Endodermal cell (in vitro differentiated cells): ENCODE data around the gene TOMM34. TPM values are rescaled to one million over a fixed set of nuclear protein-coding genes. Genes with fewer than 3 reads are reported as not detected.

Experiments
- DNase-seq: peaks from one replicate; pipeline ENCODE4 v3.0.0-alpha.2; 2017
- H3K27ac ChIP-seq: 2 replicates; pipeline ENCODE4 v1.5.1; 2013; ENCODE audit warnings: mild to moderate bottlenecking, low read depth, low read length, moderate library complexity
- H3K27me3 ChIP-seq: 2 replicates; pipeline ENCODE4 v1.6.1; 2013; ENCODE audit warnings: mild to moderate bottlenecking, low read length, moderate library complexity; ENCODE audit not compliant: insufficient read depth, control insufficient read depth, poor library complexity, severe bottlenecking
- H3K36me3 ChIP-seq: 2 replicates; pipeline ENCODE4 v1.7.0; 2013; ENCODE audit warnings: mild to moderate bottlenecking, low read length, moderate library complexity; ENCODE audit not compliant: control insufficient read depth, insufficient read depth
- H3K4me1 ChIP-seq: one replicate; pipeline ENCODE4 v1.7.0; 2013; ENCODE audit warnings: low read length; ENCODE audit not compliant: control insufficient read depth, insufficient read depth
- H3K4me3 ChIP-seq: 2 replicates; pipeline ENCODE4 v1.5.1; 2013; ENCODE audit warnings: mild to moderate bottlenecking, low read length, moderate library complexity
- H3K9ac ChIP-seq: 2 replicates; pipeline ENCODE4 v1.6.1; 2013; ENCODE audit warnings: mild to moderate bottlenecking, low read length, moderate library complexity; ENCODE audit not compliant: poor library complexity, severe bottlenecking; ENCODE audit errors: extremely low read depth
- H3K9me3 ChIP-seq: 2 replicates; pipeline ENCODE4 v1.6.1; 2013; ENCODE audit warnings: mild to moderate bottlenecking, low read length, moderate library complexity; ENCODE audit not compliant: control insufficient read depth
- H3K27ac Mint-ChIP-seq: 2 replicates; pipeline ENCODE4 v1.8.0; 2020; ENCODE audit warnings: mixed read lengths
- H3K27me3 Mint-ChIP-seq: 2 replicates; pipeline ENCODE4 v1.8.0; 2021; ENCODE audit warnings: mild to moderate bottlenecking, mixed read lengths; ENCODE audit not compliant: insufficient read depth
- H3K36me3 Mint-ChIP-seq: 2 replicates; pipeline ENCODE4 v1.8.0; 2020; ENCODE audit warnings: low read depth, mixed read lengths
- H3K4me1 Mint-ChIP-seq: 2 replicates; pipeline ENCODE4 v1.8.0; 2020; ENCODE audit warnings: mixed read lengths
- H3K4me3 Mint-ChIP-seq: 2 replicates; pipeline ENCODE4 v1.8.0; 2020; ENCODE audit warnings: mild to moderate bottlenecking, moderate library complexity, mixed read lengths
- H3K9me3 Mint-ChIP-seq: 2 replicates; pipeline ENCODE4 v1.8.0; 2020; ENCODE audit warnings: mild to moderate bottlenecking, mixed read lengths
- CTCF ChIP-seq: fragments of 200-600 bp; sonication (generic); conservative IDR thresholded peaks from 2 replicates; pipeline ENCODE4 v1.5.0; 2021; ENCODE audit warnings: antibody characterized with exemption, mild to moderate bottlenecking
- WGBS, 2 experiments: methylation state at CpG; one replicate each; pipeline versions ENCODE4 v1.1.5 to v1.1.7; 2013; ENCODE audit warnings: missing lambda C conversion rate in 2 of 2, mixed read lengths in 1 of 2; ENCODE audit not compliant: insufficient coverage in 1 of 2, insufficient read length in 1 of 2; 5-methylcytosine and 5-hydroxymethylcytosine counted together
- total RNA-seq, 2 donors: library from RNA; stranded (reverse); fragmentation: NEBNext Ultra II Directional in 1 of 2; extraction: Animal tissue kit (Norgen Biotek cat#: 25700) in 1 of 2; gene quantifications; 2 replicates in 1 of 2; 3 replicates in 1 of 2; pipeline ENCODE4 v1.2.1, GENCODE V29; 2021

The TOMM34 gene
- total RNA-seq, 2 donors from 2014 or later, result 43.6 to 43.9 TPM

DNA sequence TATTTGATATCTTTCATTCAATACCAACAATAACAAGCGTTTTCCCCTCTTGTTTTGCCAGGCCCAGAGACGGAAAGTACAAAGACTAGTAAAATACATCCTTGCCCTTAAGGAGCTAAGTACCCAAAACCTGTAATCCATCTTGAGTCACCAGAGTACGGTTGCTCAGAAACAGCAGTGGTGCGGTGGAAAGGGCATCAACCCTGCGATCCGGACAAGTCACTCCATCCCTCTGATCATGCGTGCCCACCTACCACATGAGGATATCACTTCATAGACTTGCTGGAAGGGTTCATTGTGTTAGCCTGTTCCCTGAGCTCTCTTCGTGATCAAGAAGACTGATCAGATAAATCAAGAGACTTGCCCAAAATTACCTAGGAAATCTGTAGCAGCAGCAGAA lies 1.9 kb downstream of the TOMM34 start:
- Histone ChIP-seq H3K4me3 (peak overlapping the region; percentile 80), H3K9ac (no peak overlapping the region), H3K27me3 (peaks cover 7% of the 10 kb centered on the region), H3K4me1 (peaks cover 15% of the 10 kb centered on the region), H3K27ac (no peak overlapping the region), H3K36me3 (peaks cover 40% of the 10 kb centered on the region), H3K9me3 (no peaks in the 10 kb centered on the region)
- H3K4me1 Mint-ChIP-seq, result peaks cover 56% of the 10 kb centered on the region
- DNase-seq, result no peak
- H3K27ac Mint-ChIP-seq, result no peak overlapping the region
- H3K9me3 Mint-ChIP-seq, result peaks cover 1% of the 10 kb centered on the region
- peaks cover 10% of the 10 kb centered on the region for H3K27me3 Mint-ChIP-seq
- peaks cover 46% of the 10 kb centered on the region for H3K36me3 Mint-ChIP-seq
- peak overlapping the region; percentile 80 for H3K4me3 Mint-ChIP-seq
- WGBS, 2 experiments, result 97 to 99% methylated on average over 7 to 8 of the region's 8 CpGs
- no peak for TF ChIP-seq CTCF

GRCh38 chr20:44956410-44956809 lies 3.8 kb downstream of the TOMM34 start:
- no peak overlapping the region for H3K4me3 ChIP-seq
- peaks cover 15% of the 10 kb centered on the region for H3K4me1 ChIP-seq
- Mint-ChIP-seq H3K9me3 (no peaks in the 10 kb centered on the region), H3K36me3 (peaks cover 65% of the 10 kb centered on the region), H3K4me1 (peaks cover 46% of the 10 kb centered on the region), H3K27ac (no peak overlapping the region), H3K27me3 (no peaks in the 10 kb centered on the region), H3K4me3 (no peak overlapping the region)
- no peaks in the 10 kb centered on the region for H3K9me3 ChIP-seq
- WGBS, 2 experiments, result 95 to 96% methylated on average over 3 of the region's 3 CpGs
- peaks cover 59% of the 10 kb centered on the region for H3K36me3 ChIP-seq
- no peak for DNase-seq
- no peak overlapping the region for H3K9ac ChIP-seq
- no peaks in the 10 kb centered on the region for H3K27me3 ChIP-seq
- TF ChIP-seq CTCF, result no peak
- H3K27ac ChIP-seq, result no peak overlapping the region

GRCh38 chr20:44955270-44955669 lies 4.9 kb downstream of the TOMM34 start:
- H3K36me3 ChIP-seq, result peaks cover 70% of the 10 kb centered on the region
- WGBS, 2 experiments, result 95 to 100% methylated on average over 3 to 4 of the region's 4 CpGs
- peaks cover 15% of the 10 kb centered on the region for H3K4me1 ChIP-seq

More at GRCh38 chr20:44955270-44955669, 4.9 kb downstream of the TOMM34 start:
- no peaks in the 10 kb centered on the region for H3K9me3 Mint-ChIP-seq
- H3K4me1 Mint-ChIP-seq, result peaks cover 38% of the 10 kb centered on the region
- no peak overlapping the region for H3K4me3 ChIP-seq
- no peaks in the 10 kb centered on the region for H3K27me3 ChIP-seq
- H3K9me3 ChIP-seq, result no peaks in the 10 kb centered on the region
- no peak overlapping the region for H3K27ac ChIP-seq
- DNase-seq, result no peak
- no peaks in the 10 kb centered on the region for H3K27me3 Mint-ChIP-seq
- H3K4me3 Mint-ChIP-seq, result no peak overlapping the region
- H3K9ac ChIP-seq, result no peak overlapping the region
- TF ChIP-seq CTCF, result no peak
- no peak overlapping the region for H3K27ac Mint-ChIP-seq
- H3K36me3 Mint-ChIP-seq, result peaks cover 74% of the 10 kb centered on the region
